ENCODE measurements around the gene PCNT. TPM values are rescaled to one million over a fixed set of nuclear protein-coding genes. Genes with fewer than 3 reads are reported as not detected.

Gene PCNT
- total and polyA plus RNA-seq, 9 of the 15 experiments (the other 6 are each of a cell fraction or from before 2014, with no cell fraction given): 9.1 to 53.5 (median 31.3) TPM

DNA sequence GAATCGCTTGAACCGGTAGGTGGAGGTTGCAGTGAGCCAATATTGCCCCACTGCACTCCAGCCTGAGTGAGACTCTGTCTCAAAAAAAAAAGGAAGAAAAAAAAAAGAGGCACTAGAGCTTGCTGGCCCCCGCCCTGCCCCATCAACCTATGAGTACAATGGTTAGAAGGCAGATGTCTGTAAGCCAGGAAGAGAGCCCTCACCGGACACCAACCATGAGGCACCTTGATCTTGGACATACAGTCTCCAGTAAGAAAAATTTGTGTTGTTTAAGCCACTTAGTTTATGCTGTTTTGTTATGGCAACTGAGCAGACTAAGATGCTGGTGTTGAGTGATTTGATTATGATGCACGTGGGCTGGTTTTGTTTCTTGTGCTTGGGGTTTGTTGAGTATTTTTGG lies 168.9 kb downstream of the PCNT start (continued):
- TF ChIP-seq, protein P1, sequence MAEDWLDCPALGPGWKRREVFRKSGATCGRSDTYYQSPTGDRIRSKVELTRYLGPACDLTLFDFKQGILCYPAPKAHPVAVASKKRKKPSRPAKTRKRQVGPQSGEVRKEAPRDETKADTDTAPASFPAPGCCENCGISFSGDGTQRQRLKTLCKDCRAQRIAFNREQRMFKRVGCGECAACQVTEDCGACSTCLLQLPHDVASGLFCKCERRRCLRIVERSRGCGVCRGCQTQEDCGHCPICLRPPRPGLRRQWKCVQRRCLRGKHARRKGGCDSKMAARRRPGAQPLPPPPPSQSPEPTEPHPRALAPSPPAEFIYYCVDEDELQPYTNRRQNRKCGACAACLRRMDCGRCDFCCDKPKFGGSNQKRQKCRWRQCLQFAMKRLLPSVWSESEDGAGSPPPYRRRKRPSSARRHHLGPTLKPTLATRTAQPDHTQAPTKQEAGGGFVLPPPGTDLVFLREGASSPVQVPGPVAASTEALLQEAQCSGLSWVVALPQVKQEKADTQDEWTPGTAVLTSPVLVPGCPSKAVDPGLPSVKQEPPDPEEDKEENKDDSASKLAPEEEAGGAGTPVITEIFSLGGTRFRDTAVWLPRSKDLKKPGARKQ (CRISPR knock-in tag; IDR thresholded peaks at IDR 0.05): no peak
- TF ChIP-seq GTF2A2 (tag; IDR thresholded peaks at IDR 0.05): no peak
- TF ChIP-seq, protein P2, sequence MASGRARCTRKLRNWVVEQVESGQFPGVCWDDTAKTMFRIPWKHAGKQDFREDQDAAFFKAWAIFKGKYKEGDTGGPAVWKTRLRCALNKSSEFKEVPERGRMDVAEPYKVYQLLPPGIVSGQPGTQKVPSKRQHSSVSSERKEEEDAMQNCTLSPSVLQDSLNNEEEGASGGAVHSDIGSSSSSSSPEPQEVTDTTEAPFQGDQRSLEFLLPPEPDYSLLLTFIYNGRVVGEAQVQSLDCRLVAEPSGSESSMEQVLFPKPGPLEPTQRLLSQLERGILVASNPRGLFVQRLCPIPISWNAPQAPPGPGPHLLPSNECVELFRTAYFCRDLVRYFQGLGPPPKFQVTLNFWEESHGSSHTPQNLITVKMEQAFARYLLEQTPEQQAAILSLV (tag; IDR thresholded peaks at IDR 0.05): no peak
- TF ChIP-seq SAFB2 (IDR thresholded peaks at IDR 0.05; ENCODE audit: borderline replicate concordance, low read depth, low read length, severe bottlenecking): no peak
- no peak for TF ChIP-seq FOXK1 (CRISPR knock-in tag; IDR thresholded peaks at IDR 0.05; ENCODE audit: borderline replicate concordance)

DNA sequence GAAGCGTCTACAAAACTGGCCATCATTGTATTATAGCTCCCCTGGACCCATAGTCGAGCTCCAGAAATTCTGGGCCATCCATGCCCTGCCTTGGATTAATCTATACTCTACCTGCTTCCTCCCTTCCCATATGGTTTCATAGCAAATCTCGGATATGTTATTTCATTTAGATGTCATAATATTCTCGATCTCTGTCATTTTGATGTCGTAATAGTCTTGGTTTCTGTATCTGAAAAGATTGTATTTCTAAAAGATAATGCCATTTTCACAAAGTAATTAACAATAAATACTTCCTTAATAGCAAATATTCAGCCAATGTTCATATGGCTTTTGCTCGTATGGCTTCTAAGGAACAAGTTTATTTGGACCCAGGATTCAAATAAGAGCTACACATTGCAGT lies 169.9 kb downstream of the PCNT start:
- FAIRE-seq (no peak), DNase-seq (ENCODE audit: extremely low read depth in 1 of 4, low spot score in 3 of 4) (no peak)
- intact Hi-C loops (cut with micrococcal nuclease): no loop called here

More for the DNA sequence above, 169.9 kb downstream of the PCNT start:
- no peak overlapping the region for H3K9ac ChIP-seq (ENCODE audit: insufficient read depth in 1 of 2, low read depth in 2 of 2, low read length in 2 of 2)
- H3K9me1 ChIP-seq (ENCODE audit: control insufficient read depth, insufficient read depth, low read length): no peaks in the 10 kb centered on the region
- in situ Hi-C loops (cut with MboI): no loop called here
- H3K36me3 ChIP-seq (ENCODE audit: control insufficient read depth, insufficient read depth, low read length): peaks cover 61% of the 10 kb centered on the region; the same call in 2 of the 3 replicates
- peak; percentile 85 for TF ChIP-seq CEBPB (tag; IDR thresholded peaks at IDR 0.05)
- TF ChIP-seq CEBPG (CRISPR knock-in tag; IDR thresholded peaks at IDR 0.05): no peak
- TF ChIP-seq CEBPG (tag; conservative IDR thresholded peaks at IDR 0.05 in 1 of 2, IDR thresholded peaks at IDR 0.05 in 1 of 2): peak in 1 of 2 experiments; percentile 69; a peak in 1 of 4 replicates
- TF ChIP-seq RUNX1 (IDR thresholded peaks at IDR 0.05; ENCODE audit: low read depth): no peak
- TF ChIP-seq, protein P3, sequence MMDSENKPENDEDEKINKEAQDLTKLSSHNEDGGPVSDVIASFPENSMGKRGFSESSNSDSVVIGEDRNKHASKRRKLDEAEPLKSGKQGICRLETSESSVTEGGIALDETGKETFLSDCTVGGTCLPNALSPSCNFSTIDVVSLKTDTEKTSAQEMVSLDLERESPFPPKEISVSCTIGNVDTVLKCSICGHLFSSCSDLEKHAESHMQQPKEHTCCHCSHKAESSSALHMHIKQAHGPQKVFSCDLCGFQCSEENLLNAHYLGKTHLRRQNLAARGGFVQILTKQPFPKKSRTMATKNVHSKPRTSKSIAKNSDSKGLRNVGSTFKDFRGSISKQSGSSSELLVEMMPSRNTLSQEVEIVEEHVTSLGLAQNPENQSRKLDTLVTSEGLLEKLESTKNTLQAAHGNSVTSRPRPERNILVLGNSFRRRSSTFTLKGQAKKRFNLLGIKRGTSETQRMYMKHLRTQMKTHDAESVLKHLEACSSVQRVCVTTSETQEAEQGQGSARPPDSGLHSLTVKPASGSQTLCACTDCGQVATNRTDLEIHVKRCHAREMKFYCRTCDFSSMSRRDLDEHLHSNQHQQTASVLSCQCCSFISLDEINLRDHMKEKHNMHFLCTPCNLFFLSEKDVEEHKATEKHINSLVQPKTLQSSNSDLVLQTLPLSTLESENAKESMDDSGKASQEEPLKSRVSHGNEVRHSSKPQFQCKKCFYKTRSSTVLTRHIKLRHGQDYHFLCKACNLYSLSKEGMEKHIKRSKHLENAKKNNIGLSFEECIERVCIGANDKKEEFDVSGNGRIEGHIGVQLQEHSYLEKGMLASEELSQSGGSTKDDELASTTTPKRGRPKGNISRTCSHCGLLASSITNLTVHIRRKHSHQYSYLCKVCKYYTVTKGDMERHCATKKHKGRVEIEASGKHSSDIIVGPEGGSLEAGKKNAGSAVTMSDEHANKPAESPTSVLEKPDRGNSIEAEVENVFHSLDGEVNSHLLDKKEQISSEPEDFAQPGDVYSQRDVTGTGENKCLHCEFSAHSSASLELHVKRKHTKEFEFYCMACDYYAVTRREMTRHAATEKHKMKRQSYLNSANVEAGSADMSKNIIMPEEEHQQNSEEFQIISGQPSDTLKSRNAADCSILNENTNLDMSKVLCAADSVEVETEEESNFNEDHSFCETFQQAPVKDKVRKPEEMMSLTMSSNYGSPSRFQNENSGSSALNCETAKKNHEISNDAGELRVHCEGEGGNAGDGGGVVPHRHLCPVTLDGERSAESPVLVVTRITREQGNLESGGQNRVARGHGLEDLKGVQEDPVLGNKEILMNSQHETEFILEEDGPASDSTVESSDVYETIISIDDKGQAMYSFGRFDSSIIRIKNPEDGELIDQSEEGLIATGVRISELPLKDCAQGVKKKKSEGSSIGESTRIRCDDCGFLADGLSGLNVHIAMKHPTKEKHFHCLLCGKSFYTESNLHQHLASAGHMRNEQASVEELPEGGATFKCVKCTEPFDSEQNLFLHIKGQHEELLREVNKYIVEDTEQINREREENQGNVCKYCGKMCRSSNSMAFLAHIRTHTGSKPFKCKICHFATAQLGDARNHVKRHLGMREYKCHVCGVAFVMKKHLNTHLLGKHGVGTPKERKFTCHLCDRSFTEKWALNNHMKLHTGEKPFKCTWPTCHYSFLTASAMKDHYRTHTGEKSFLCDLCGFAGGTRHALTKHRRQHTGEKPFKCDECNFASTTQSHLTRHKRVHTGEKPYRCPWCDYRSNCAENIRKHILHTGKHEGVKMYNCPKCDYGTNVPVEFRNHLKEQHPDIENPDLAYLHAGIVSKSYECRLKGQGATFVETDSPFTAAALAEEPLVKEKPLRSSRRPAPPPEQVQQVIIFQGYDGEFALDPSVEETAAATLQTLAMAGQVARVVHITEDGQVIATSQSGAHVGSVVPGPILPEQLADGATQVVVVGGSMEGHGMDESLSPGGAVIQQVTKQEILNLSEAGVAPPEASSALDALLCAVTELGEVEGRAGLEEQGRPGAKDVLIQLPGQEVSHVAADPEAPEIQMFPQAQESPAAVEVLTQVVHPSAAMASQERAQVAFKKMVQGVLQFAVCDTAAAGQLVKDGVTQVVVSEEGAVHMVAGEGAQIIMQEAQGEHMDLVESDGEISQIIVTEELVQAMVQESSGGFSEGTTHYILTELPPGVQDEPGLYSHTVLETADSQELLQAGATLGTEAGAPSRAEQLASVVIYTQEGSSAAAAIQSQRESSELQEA (IDR thresholded peaks at IDR 0.05; ENCODE audit: low read depth): no peak
- no peak overlapping the region for H3K4me2 ChIP-seq (ENCODE audit: insufficient read depth, low read length)
- ChIA-PET POLR2A (interaction anchor here (0.6 to 0.9 kb wide), 2 partner anchors 20 to 34 kb away, joined by 3 read pairs; no protein-coding TSS in a partner anchor), CTCF (ENCODE audit: low intra/inter-chr PET ratio) (no interaction called here)
- H3K27ac ChIP-seq (ENCODE audit: extremely low read depth, low read depth, low read length): no peak overlapping the region
- WGBS (ENCODE audit: insufficient coverage, low coverage, missing lambda C conversion rate): 93% methylated on average over 6 of the region's 6 CpGs
- H3K79me2 ChIP-seq (ENCODE audit: control insufficient read depth, insufficient read depth, low read length): no peaks in the 10 kb centered on the region
- no peak overlapping the region for H2AFZ ChIP-seq (ENCODE audit: low read depth, low read length)
- H3K4me1 ChIP-seq (replicated peaks in 1 of 2; ENCODE audit: control insufficient read depth in 2 of 2, insufficient read depth in 2 of 2, low read length in 2 of 2): peaks cover 0 to 9% of the 10 kb centered on the region in 2 experiments; a peak in 2 of 5 replicates
- no peaks in the 10 kb centered on the region for H4K20me1 ChIP-seq (replicated peaks; ENCODE audit: control insufficient read depth, insufficient read depth, low read length)
- no peak overlapping the region for H3K4me3 ChIP-seq
- no TSS peak for BruUV-seq (replicated peaks)
- H3K27me3 ChIP-seq (ENCODE audit: control insufficient read depth in 2 of 2, insufficient read depth in 2 of 2, low read length in 2 of 2): no peaks in the 10 kb centered on the region
- no peak for ATAC-seq
- H3K9me3 ChIP-seq (replicated peaks; ENCODE audit: control insufficient read depth, insufficient read depth, low read depth, low read length): no peaks in the 10 kb centered on the region
